Cardiac fibroblast (primary cell): ENCODE measurements around the gene PRPF4.

Experiments used
- DNase-seq, 2 donors: peaks; one replicate each; pipeline versions ENCODE4 v3.0.0 to v3.0.0-alpha.2; 2010; ENCODE audit warnings: low read depth in 2 of 2
- H3K4me3 ChIP-seq, 2 donors: replicated peaks in 1 of 2; 1 replicate in 1 of 2; 2 replicates in 1 of 2; pipeline ENCODE4 v1.5.1; 2011; ENCODE audit warnings: low read depth in 2 of 2, low read length in 2 of 2, mild to moderate bottlenecking in 2 of 2, moderate library complexity in 1 of 2
- TF ChIP-seq, protein P1 (sequence below): IDR thresholded peaks from one replicate; pipeline ENCODE4 v1.5.1; 2011; ENCODE audit warnings: low read depth, mild to moderate bottlenecking, low read length, inconsistent platforms

Gene PRPF4

DNA sequence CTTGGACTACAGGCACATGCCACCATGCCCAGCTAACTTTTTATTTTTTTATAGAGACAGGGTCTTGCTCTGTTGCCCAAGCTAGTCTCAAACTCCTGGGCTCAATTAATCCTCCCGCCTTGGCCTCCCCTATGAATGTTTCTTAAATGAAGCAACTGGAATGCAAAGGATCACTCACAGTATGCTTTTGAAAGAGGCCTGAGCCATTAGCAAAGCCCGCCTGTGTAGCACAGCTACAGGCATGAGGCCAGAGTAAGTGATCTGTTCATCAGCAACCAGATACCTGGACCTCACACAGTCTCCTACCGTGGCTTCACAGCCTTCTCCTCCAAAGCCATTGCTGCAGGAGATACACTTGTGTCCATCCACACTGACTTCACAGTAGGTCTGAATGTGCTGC lies 44.6 kb downstream of the PRPF4 start:
- H3K4me3 ChIP-seq = no peak overlapping the region
- DNase-seq = no peak
- TF ChIP-seq, protein P1, sequence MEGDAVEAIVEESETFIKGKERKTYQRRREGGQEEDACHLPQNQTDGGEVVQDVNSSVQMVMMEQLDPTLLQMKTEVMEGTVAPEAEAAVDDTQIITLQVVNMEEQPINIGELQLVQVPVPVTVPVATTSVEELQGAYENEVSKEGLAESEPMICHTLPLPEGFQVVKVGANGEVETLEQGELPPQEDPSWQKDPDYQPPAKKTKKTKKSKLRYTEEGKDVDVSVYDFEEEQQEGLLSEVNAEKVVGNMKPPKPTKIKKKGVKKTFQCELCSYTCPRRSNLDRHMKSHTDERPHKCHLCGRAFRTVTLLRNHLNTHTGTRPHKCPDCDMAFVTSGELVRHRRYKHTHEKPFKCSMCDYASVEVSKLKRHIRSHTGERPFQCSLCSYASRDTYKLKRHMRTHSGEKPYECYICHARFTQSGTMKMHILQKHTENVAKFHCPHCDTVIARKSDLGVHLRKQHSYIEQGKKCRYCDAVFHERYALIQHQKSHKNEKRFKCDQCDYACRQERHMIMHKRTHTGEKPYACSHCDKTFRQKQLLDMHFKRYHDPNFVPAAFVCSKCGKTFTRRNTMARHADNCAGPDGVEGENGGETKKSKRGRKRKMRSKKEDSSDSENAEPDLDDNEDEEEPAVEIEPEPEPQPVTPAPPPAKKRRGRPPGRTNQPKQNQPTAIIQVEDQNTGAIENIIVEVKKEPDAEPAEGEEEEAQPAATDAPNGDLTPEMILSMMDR = no peak

GRCh38 chr9:113322671-113323070 lies 47.2 kb downstream of the PRPF4 start:
- TF ChIP-seq, protein P1 = no peak
- no peak overlapping the region for H3K4me3 ChIP-seq
- no peak for DNase-seq

DNA sequence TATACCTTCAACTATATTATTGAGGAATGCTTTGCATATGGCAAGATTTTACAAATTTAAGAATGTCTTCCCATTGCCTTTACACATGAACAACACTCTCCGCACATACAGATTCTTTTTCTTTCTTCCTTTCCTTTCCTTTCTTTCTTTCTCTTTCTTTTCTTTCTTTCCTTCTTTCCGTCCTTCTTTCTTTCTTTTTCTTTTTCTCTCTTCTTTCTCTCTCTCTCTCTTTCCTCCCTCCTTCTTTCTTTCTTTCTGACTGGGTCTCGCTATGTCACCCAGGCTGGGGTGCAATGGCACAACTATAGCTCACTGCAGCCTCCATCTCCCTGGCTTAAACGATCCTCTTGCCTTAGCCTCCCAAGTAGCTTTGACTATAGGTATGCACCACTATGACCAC lies 50.8 kb downstream of the PRPF4 start:
- TF ChIP-seq, protein P1 = no peak
- H3K4me3 ChIP-seq = no peak overlapping the region
- DNase-seq = no peak

- TF ChIP-seq, protein P1 = no peak
- no peak overlapping the region for H3K4me3 ChIP-seq
- DNase-seq = no peak
Observed at GRCh38 chr9:113328045-113328782, 52.8 kb downstream of the PRPF4 start.

DNA sequence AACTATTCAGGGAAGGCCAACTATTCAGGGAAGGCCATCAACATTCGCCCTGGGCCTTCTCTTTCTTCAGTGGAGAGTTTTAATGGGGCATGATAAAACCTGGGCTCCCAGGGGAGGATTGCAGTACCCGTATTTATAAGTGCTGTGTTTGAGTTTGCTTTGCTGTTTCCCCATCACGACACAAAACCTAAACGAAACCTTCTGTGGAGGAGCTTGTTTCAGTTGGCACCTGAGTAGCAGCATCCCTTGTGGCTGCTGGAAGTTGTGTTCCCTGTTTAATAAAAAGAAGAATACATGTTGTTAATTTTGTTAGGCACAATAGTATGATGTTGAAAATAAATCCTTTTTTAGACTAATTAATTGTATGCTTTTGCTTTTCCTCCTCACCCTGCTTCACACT lies 56.3 kb downstream of the PRPF4 start:
- TF ChIP-seq, protein P1 = no peak
- no peak for DNase-seq

GRCh38 chr9:113337714-113338113 lies 62.3 kb downstream of the PRPF4 start:
- no peak for DNase-seq
- TF ChIP-seq, protein P1 = no peak
- H3K4me3 ChIP-seq = no peak overlapping the region

More for the DNA sequence above, 56.3 kb downstream of the PRPF4 start:
- no peak overlapping the region for H3K4me3 ChIP-seq
